Spleen (tissue), 7 donors: ENCODE results near the gene PLCG2.

Experiments used
- CTCF ChIP-seq, 11 experiments: fragments of 200-600 bp in 7 of 11; fragments of 450-650 bp in 4 of 11; sonication (generic) in 4 of 11; IDR thresholded peaks in 8 of 11; conservative IDR thresholded peaks in 3 of 11; 1 replicate in 7 of 11; 2 replicates in 4 of 11; pipeline versions ENCODE4 v1.4.0 to v1.8.0; 2016 to 2021; ENCODE audit warnings: antibody characterized with exemption in 11 of 11, inconsistent platforms in 4 of 11, mild to moderate bottlenecking in 1 of 11
- POLR2A ChIP-seq, 3 donors: fragments of 450-650 bp; IDR thresholded peaks; one replicate each; pipeline ENCODE4 v1.5.1; 2017; ENCODE audit warnings: antibody characterized with exemption in 3 of 3, mild to moderate bottlenecking in 1 of 3
- donor health status: DM: no; HTN: no; CAD: no; lungs with moderate emphysema.
- donor health status: DM: no; HTN: no; CAD: no.
- donor health status: DM: no; HTN: no; CAD: no.

GRCh38 chr16:81987121-81987520, 208.0 kb downstream of the PLCG2 start:
- no peak for TF ChIP-seq CTCF (IDR thresholded peaks at IDR 0.05 in 8 of 11, conservative IDR thresholded peaks at IDR 0.05 in 3 of 11)
- no peak for TF ChIP-seq POLR2A (IDR thresholded peaks at IDR 0.05)
